ENCODE data around the gene PON3. TPM values are rescaled to one million over a fixed set of nuclear protein-coding genes. Genes with fewer than 3 reads are reported as not detected.

PON3 gene
- total and polyA plus RNA-seq, 2 experiments from 2014 or later: 1.4 to 1.6 TPM

- no peak overlapping the region for H3K27ac Mint-ChIP-seq
- no peak for TF ChIP-seq NANOG (IDR thresholded peaks at IDR 0.05; ENCODE audit: borderline replicate concordance)
- no peak for TF ChIP-seq ETS1 (IDR thresholded peaks at IDR 0.05)
- no peak for TF ChIP-seq ZNF331 (CRISPR knock-in tag; IDR thresholded peaks at IDR 0.05; ENCODE audit: low read depth)
- TF ChIP-seq ZNF114 (CRISPR knock-in tag; IDR thresholded peaks at IDR 0.05): no peak
- no peak for TF ChIP-seq CTCF (conservative IDR thresholded peaks at IDR 0.05; ENCODE audit: low read depth in 2 of 2)
- TF ChIP-seq STAT1 (IDR thresholded peaks at IDR 0.05; ENCODE audit: unreplicated experiment): no peak
- no peak for TF ChIP-seq EZH2 (IDR thresholded peaks at IDR 0.05; ENCODE audit: low read depth, unreplicated experiment)
- TF ChIP-seq JUNB (IDR thresholded peaks at IDR 0.05; ENCODE audit: unreplicated experiment): no peak
- no peak for TF ChIP-seq REST (IDR thresholded peaks at IDR 0.05; ENCODE audit: unreplicated experiment)
- no peak for TF ChIP-seq POLR2AphosphoS5 (IDR thresholded peaks at IDR 0.05; ENCODE audit: low read depth)
- no peak for TF ChIP-seq EZH2phosphoT487 (IDR thresholded peaks at IDR 0.05; ENCODE audit: unreplicated experiment)
- TF ChIP-seq ZNF462 (CRISPR knock-in tag; IDR thresholded peaks at IDR 0.05): no peak
- TF ChIP-seq CREB1 (CRISPR knock-in tag; IDR thresholded peaks at IDR 0.05; ENCODE audit: low read depth): no peak
- Histone ChIP-seq H3K4me1 (ENCODE audit: insufficient read depth) (peaks cover 23% of the 10 kb centered on the region), H3K27ac (ENCODE audit: low read depth) (no peak overlapping the region), H2AFZ (no peak overlapping the region), H3K4me2 (no peak overlapping the region), H3K36me3 (ENCODE audit: insufficient read depth) (no peaks in the 10 kb centered on the region), H3K79me2 (replicated peaks; ENCODE audit: insufficient read depth) (peaks cover 25% of the 10 kb centered on the region), H3K9me2 (ENCODE audit: insufficient read depth) (no peaks in the 10 kb centered on the region), H3K27me3 (ENCODE audit: insufficient read depth) (no peaks in the 10 kb centered on the region), H3K4me3 (no peak overlapping the region), H3F3A (replicated peaks; ENCODE audit: low read depth) (no peaks in the 10 kb centered on the region), H4K20me1 (replicated peaks; ENCODE audit: insufficient read depth) (no peaks in the 10 kb centered on the region)
- peaks cover 12% of the 10 kb centered on the region for H3K27me3 Mint-ChIP-seq (ENCODE audit: insufficient read depth, low read depth, poor library complexity)
- no peaks in the 10 kb centered on the region for H3K9me3 Mint-ChIP-seq
- DNase-seq (ENCODE audit: low spot score) (no peak), ATAC-seq (no peak)
- peaks cover 16% of the 10 kb centered on the region; the same call in 2 of the 3 replicates for H3K36me3 Mint-ChIP-seq (ENCODE audit: low read depth)
- peaks cover 19% of the 10 kb centered on the region for H3K4me1 Mint-ChIP-seq
- H3K4me3 Mint-ChIP-seq: no peak overlapping the region
Observed at GRCh38 chr7:95430864-95431263, 34.7 kb upstream of the PON3 start.
